Mesenchymal stem cell (in vitro differentiated cells and primary cell): ENCODE data around the gene TMEM179.

ENCODE experiments used
- DNase-seq: peaks from one replicate; pipeline ENCODE4 v3.0.0-alpha.2; 2013
- H2AFZ ChIP-seq: one replicate; pipeline ENCODE4 v1.6.1; 2013; ENCODE audit warnings: low read depth, mild to moderate bottlenecking, control low read depth, inconsistent platforms, low read length, moderate library complexity
- H2AK5ac ChIP-seq: 2 replicates; pipeline ENCODE4 v1.6.1; 2013; ENCODE audit warnings: low read length, moderate library complexity, mild to moderate bottlenecking, inconsistent platforms; ENCODE audit not compliant: severe bottlenecking
- H2BK120ac ChIP-seq: one replicate; pipeline ENCODE4 v1.6.1; 2013; ENCODE audit warnings: low read depth, mild to moderate bottlenecking, inconsistent platforms, low read length, moderate library complexity
- H2BK12ac ChIP-seq, 2 experiments: one replicate each; pipeline ENCODE4 v1.6.1; 2013; ENCODE audit warnings: inconsistent platforms in 2 of 2, low read length in 2 of 2, mild to moderate bottlenecking in 2 of 2, moderate library complexity in 2 of 2, control low read depth in 1 of 2
- H2BK15ac ChIP-seq: one replicate; pipeline ENCODE4 v1.6.1; 2013; ENCODE audit warnings: mild to moderate bottlenecking, low read depth, inconsistent platforms; ENCODE audit not compliant: poor library complexity, severe bottlenecking
- H2BK5ac ChIP-seq: 2 replicates; pipeline ENCODE4 v1.6.1; 2013; ENCODE audit warnings: low read depth, mild to moderate bottlenecking, low read length, control low read depth, inconsistent platforms; ENCODE audit not compliant: poor library complexity, severe bottlenecking
- H3K14ac ChIP-seq, 2 experiments: one replicate each; pipeline ENCODE4 v1.6.1; 2013; ENCODE audit warnings: inconsistent platforms in 2 of 2, low read length in 2 of 2, control low read depth in 1 of 2, mild to moderate bottlenecking in 1 of 2, moderate library complexity in 1 of 2
- H3K18ac ChIP-seq, 2 experiments: one replicate each; pipeline ENCODE4 v1.6.1; 2013; ENCODE audit warnings: inconsistent platforms in 2 of 2, low read length in 2 of 2, control low read depth in 1 of 2, low read depth in 1 of 2, mild to moderate bottlenecking in 1 of 2
- H3K23ac ChIP-seq, 2 experiments: one replicate each; pipeline ENCODE4 v1.6.1; 2013; ENCODE audit warnings: inconsistent platforms in 2 of 2, low read length in 2 of 2, mild to moderate bottlenecking in 2 of 2, moderate library complexity in 2 of 2, control low read depth in 1 of 2
- H3K27ac ChIP-seq: 2 replicates; pipeline ENCODE4 v1.5.1; 2013; ENCODE audit warnings: mild to moderate bottlenecking, moderate library complexity, low read length, control low read depth, inconsistent platforms; ENCODE audit not compliant: poor library complexity, severe bottlenecking
- H3K27me3 ChIP-seq, 2 experiments: 2 replicates each; pipeline versions ENCODE4 v1.6.1 to v1.7.0; 2013; ENCODE audit warnings: low read length in 2 of 2, mild to moderate bottlenecking in 2 of 2, moderate library complexity in 2 of 2, control low read depth in 1 of 2, inconsistent platforms in 1 of 2; ENCODE audit not compliant: control insufficient read depth in 1 of 2, insufficient read depth in 1 of 2
- H3K36me3 ChIP-seq, 2 experiments: 2 replicates each; pipeline versions ENCODE4 v1.6.1 to v1.7.0; 2013; ENCODE audit warnings: low read length in 2 of 2, control low read depth in 1 of 2, inconsistent platforms in 1 of 2, low read depth in 1 of 2, mild to moderate bottlenecking in 1 of 2; ENCODE audit not compliant: insufficient read depth in 2 of 2, control insufficient read depth in 1 of 2
- H3K4ac ChIP-seq, 2 experiments: one replicate each; pipeline ENCODE4 v1.6.1; 2013; ENCODE audit warnings: inconsistent platforms in 2 of 2, low read length in 2 of 2, mild to moderate bottlenecking in 2 of 2, moderate library complexity in 2 of 2, control low read depth in 1 of 2, low read depth in 1 of 2
- H3K4me1 ChIP-seq: 2 replicates; pipeline ENCODE4 v1.6.1; 2013; ENCODE audit warnings: low read depth, low read length, control low read depth; ENCODE audit not compliant: control insufficient read depth, insufficient read depth
- H3K4me2 ChIP-seq: 2 replicates; pipeline ENCODE4 v1.6.1; 2013; ENCODE audit warnings: low read length, mild to moderate bottlenecking, inconsistent platforms; ENCODE audit not compliant: poor library complexity, severe bottlenecking
- H3K4me3 ChIP-seq, 2 experiments: 2 replicates each; pipeline versions ENCODE4 v1.5.1 to v1.7.0; 2013; ENCODE audit warnings: low read length in 2 of 2, mild to moderate bottlenecking in 2 of 2, control low read depth in 1 of 2, low read depth in 1 of 2; ENCODE audit not compliant: insufficient read depth in 1 of 2
- H3K79me1 ChIP-seq: replicated peaks from 2 replicates; pipeline ENCODE4 v1.6.1; 2013; ENCODE audit warnings: mild to moderate bottlenecking, control low read depth, low read length, inconsistent platforms; ENCODE audit not compliant: poor library complexity, severe bottlenecking
- H3K9ac ChIP-seq: 2 replicates; pipeline ENCODE4 v1.7.0; 2013; ENCODE audit warnings: mild to moderate bottlenecking, low read length, moderate library complexity
- H3K9me3 ChIP-seq: 2 replicates; pipeline ENCODE4 v1.7.0; 2013; ENCODE audit warnings: mild to moderate bottlenecking, low read length; ENCODE audit not compliant: control insufficient read depth
- H4K8ac ChIP-seq: one replicate; pipeline ENCODE4 v1.6.1; 2013; ENCODE audit warnings: inconsistent platforms, mild to moderate bottlenecking, low read length, moderate library complexity
- H4K91ac ChIP-seq: one replicate; pipeline ENCODE4 v1.6.1; 2013; ENCODE audit warnings: mild to moderate bottlenecking, low read length, inconsistent platforms
- WGBS: methylation state at CpG from one replicate; pipeline ENCODE4 v1.1.7; 2013; ENCODE audit warnings: mixed read lengths; 5-methylcytosine and 5-hydroxymethylcytosine counted together

Gene TMEM179

DNA sequence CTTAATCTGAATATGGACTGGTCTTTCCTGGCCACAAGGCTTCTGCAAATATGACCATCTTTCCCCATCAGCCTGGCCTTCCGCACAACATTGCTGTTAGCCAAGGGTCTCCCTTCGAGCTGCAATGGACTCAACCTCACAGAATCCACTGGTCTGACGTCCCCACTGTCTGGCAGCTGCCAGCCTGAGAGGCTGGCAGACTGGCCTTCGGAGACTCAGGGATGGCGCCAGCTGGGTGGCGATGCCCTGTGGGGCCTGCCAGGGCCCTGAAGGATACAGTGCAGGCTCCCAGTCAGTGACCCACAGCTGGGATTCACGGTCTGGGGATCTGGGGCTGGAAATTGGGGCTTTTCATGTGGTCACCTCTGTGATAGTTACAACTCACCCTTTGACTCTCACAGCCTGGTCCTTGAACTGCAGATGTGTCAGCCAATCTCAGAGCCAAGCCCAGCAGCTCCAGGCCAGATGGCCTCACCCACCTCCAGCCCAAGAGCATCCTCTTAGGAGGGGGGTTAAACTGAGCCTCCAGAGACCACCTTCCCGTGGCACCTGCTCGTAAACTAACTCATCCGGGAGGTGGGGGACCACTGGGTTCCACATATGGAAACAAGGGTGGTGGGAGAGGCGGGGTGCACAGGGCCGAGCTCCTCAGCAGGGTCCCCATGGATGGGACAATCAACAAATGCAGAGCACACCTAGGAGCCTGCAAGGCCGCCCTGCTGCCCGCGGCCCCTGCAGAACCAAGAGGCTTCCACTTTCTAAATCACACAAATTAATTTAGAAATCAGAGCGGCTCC, 46.1 kb downstream of the TMEM179 start:
- Histone ChIP-seq H3K23ac (no peak overlapping the region), H3K4me1 (peaks cover 19% of the 10 kb centered on the region), H3K9me3 (no peaks in the 10 kb centered on the region), H2AK5ac (no peak overlapping the region), H3K4me3 (no peak overlapping the region), H3K36me3 (no peaks in the 10 kb centered on the region), H3K18ac (no peak overlapping the region), H2BK5ac (no peak overlapping the region), H4K8ac (no peak overlapping the region), H3K14ac (no peak overlapping the region), H2AFZ (no peak overlapping the region), H3K9ac (no peak overlapping the region), H3K79me1 (no peaks in the 10 kb centered on the region), H2BK12ac (no peak overlapping the region), H2BK120ac (no peak overlapping the region), H4K91ac (no peak overlapping the region), H3K4me2 (no peak overlapping the region), H2BK15ac (no peak overlapping the region), H3K27me3 (peaks cover 46 to 66% of the 10 kb centered on the region in 2 experiments), H3K4ac (no peak overlapping the region), H3K27ac (no peak overlapping the region)
- 83% methylated on average over 16 of the region's 16 CpGs for WGBS
- no peak for DNase-seq

DNA sequence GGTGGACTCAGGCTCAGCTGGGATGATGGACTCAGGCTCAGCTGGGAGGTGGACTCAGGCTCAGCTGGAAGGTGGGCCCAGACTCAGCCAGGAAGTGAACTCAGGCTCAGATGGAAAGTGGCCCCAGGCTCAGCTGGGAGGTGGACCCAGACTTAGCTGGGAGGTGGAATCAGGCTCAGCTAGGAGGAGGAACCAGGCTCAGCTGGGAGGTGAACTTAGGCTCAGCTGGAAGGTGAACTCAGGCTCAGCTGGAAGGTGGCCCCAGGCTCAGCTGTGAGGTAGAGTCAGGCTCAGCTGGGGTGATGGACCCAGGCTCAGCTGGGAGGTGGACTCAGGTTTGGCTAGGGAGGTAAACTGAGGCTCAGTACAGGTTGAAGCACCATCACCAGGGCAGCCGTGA, 46.8 kb downstream of the TMEM179 start:
- no peak overlapping the region for H3K4me3 ChIP-seq
- no peak overlapping the region for H2BK120ac ChIP-seq
- H4K91ac ChIP-seq: no peak overlapping the region
- H2AK5ac ChIP-seq: no peak overlapping the region
- DNase-seq: no peak
- no peaks in the 10 kb centered on the region for H3K36me3 ChIP-seq
- no peak overlapping the region for H4K8ac ChIP-seq
- 95% methylated on average over 1 of the region's 1 CpG for WGBS
- H2AFZ ChIP-seq: no peak overlapping the region
- H3K4me1 ChIP-seq: peaks cover 17% of the 10 kb centered on the region
- H3K23ac ChIP-seq: no peak overlapping the region
- H3K27me3 ChIP-seq: peaks cover 44 to 64% of the 10 kb centered on the region in 2 experiments
- H3K9ac ChIP-seq: no peak overlapping the region
- H3K79me1 ChIP-seq: no peaks in the 10 kb centered on the region
- no peak overlapping the region for H3K4me2 ChIP-seq
- no peak overlapping the region for H3K14ac ChIP-seq
- H2BK5ac ChIP-seq: no peak overlapping the region
- no peaks in the 10 kb centered on the region for H3K9me3 ChIP-seq
- H3K27ac ChIP-seq: no peak overlapping the region
- no peak overlapping the region for H2BK12ac ChIP-seq
- H3K18ac ChIP-seq: no peak overlapping the region
- H2BK15ac ChIP-seq: no peak overlapping the region
- no peak overlapping the region for H3K4ac ChIP-seq

DNA sequence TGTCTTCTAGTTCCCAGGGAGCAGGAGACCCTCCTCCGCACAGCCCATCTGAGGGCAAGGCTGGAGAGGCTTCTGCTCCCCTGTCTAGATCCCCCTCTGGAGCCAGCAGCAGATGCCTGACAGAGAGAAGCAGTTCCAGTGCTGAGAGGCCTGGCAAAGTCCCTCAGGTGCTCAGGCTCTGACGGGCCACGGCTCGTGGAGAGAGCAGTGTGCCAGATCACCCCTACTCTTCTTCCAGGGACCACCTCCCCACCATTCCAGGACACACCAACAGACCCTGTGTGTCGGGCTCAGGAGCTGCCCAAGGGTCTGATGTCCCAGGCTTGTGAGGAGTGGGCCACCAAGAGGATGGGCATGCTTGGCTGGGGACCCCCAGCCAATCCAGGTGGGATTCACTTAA, 47.5 kb downstream of the TMEM179 start:
- no peak overlapping the region for H3K4me2 ChIP-seq
- H2BK15ac ChIP-seq: no peak overlapping the region
- H3K9ac ChIP-seq: no peak overlapping the region
- no peak overlapping the region for H3K4ac ChIP-seq
- no peak overlapping the region for H4K8ac ChIP-seq
- no peaks in the 10 kb centered on the region for H3K79me1 ChIP-seq
- H3K4me3 ChIP-seq: no peak overlapping the region
- H3K4me1 ChIP-seq: peaks cover 17% of the 10 kb centered on the region
- WGBS: 86% methylated on average over 5 of the region's 5 CpGs
- H3K36me3 ChIP-seq: no peaks in the 10 kb centered on the region
- H2BK120ac ChIP-seq: no peak overlapping the region
- no peak overlapping the region for H2AFZ ChIP-seq
- peaks cover 50 to 57% of the 10 kb centered on the region in 2 experiments for H3K27me3 ChIP-seq
- H3K14ac ChIP-seq: no peak overlapping the region
- H2AK5ac ChIP-seq: no peak overlapping the region
- no peak overlapping the region for H2BK12ac ChIP-seq
- no peak overlapping the region for H2BK5ac ChIP-seq
- H3K9me3 ChIP-seq: no peaks in the 10 kb centered on the region
- no peak overlapping the region for H3K27ac ChIP-seq
- H3K18ac ChIP-seq: no peak overlapping the region
- H3K23ac ChIP-seq: no peak overlapping the region
- H4K91ac ChIP-seq: no peak overlapping the region
- DNase-seq: no peak

DNA sequence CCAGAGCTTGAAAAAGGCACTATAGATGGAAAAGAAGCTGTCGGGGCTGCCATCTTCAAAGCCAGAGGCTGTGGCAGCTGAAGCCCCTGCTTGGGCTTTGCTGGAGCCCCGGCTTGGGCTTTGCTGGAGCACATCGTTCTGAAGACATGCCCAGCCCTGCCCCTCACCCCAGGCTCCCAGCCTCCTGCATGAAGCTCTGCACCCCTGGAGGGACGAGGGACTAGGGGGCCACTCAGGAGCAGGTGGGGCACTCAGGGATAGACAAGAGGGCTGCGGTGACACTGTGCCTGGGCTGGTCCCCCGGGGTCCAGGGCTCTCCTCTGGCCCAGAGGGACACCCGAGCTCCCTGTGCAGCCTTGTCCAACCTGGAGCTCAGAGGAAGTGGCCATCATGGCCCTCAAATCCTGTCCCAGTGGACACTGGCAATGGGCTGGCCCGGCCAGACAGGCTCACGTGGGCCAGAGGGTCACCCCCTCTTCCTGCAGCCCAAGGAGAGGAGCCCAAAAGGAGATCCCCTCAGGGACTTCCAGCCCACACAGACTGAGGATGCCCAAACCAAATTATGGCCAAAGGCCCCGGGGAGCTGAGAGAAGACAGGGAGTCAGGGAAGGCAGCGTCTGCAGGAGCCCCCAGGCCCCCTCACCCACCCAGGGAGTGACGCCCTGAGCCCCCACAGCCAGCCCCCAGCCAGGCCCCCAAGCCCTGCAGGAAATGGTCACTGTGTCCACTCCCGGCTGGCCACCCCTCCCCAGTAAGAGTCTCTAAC, 48.1 kb downstream of the TMEM179 start:
- H2BK12ac ChIP-seq: no peak overlapping the region
- no peaks in the 10 kb centered on the region for H3K9me3 ChIP-seq

More for the DNA sequence above, 48.1 kb downstream of the TMEM179 start:
- H3K4me2 ChIP-seq: no peak overlapping the region
- no peak overlapping the region for H2BK15ac ChIP-seq
- H3K27me3 ChIP-seq: peaks cover 46 to 50% of the 10 kb centered on the region in 2 experiments
- H3K4me1 ChIP-seq: peaks cover 15% of the 10 kb centered on the region
- no peak overlapping the region for H4K91ac ChIP-seq
- no peak overlapping the region for H3K9ac ChIP-seq
- WGBS: 67% methylated on average over 12 of the region's 13 CpGs
- H3K79me1 ChIP-seq: no peaks in the 10 kb centered on the region
- H3K27ac ChIP-seq: no peak overlapping the region
- H3K18ac ChIP-seq: no peak overlapping the region
- no peaks in the 10 kb centered on the region for H3K36me3 ChIP-seq
- no peak overlapping the region for H2BK5ac ChIP-seq
- H2BK120ac ChIP-seq: no peak overlapping the region
- DNase-seq: no peak
- H3K14ac ChIP-seq: no peak overlapping the region
- no peak overlapping the region for H2AK5ac ChIP-seq
- no peak overlapping the region for H2AFZ ChIP-seq
- no peak overlapping the region for H3K4me3 ChIP-seq
- no peak overlapping the region for H3K23ac ChIP-seq
- no peak overlapping the region for H3K4ac ChIP-seq
- no peak overlapping the region for H4K8ac ChIP-seq
